Measurements from ENCODE around the gene NEGR1.

NEGR1 gene

GRCh38 chr1:71655604-71656003 lies 626.7 kb downstream of the NEGR1 start:
- in situ Hi-C loops (cut with HindIII; ENCODE audit: low sequenced_read_pairs) = no loop called here

GRCh38 chr1:71653952-71654351 lies 628.4 kb downstream of the NEGR1 start:
- no peak overlapping the region for H3K4me3 ChIP-seq (ENCODE audit: low read depth, low read length)
- TF ChIP-seq CTCF (IDR thresholded peaks at IDR 0.05; ENCODE audit: low read depth, low read length, missing control alignments) = no peak
- DNase-seq (ENCODE audit: low read depth) = no peak
- in situ Hi-C loops (cut with HindIII; ENCODE audit: low sequenced_read_pairs) = no loop called here

More at GRCh38 chr1:71655604-71656003, 626.7 kb downstream of the NEGR1 start:
- no peak overlapping the region for H3K4me3 ChIP-seq (ENCODE audit: low read depth, low read length)
- no peak for DNase-seq (ENCODE audit: low read depth)
- no peak for TF ChIP-seq CTCF (IDR thresholded peaks at IDR 0.05; ENCODE audit: low read depth, low read length, missing control alignments)

GRCh38 chr1:71651214-71651613 lies 631.1 kb downstream of the NEGR1 start:
- in situ Hi-C loops (cut with HindIII; ENCODE audit: low sequenced_read_pairs) = no loop called here
- no peak overlapping the region for H3K4me3 ChIP-seq (ENCODE audit: low read depth, low read length)
- no peak for TF ChIP-seq CTCF (IDR thresholded peaks at IDR 0.05; ENCODE audit: low read depth, low read length, missing control alignments)
- no peak for DNase-seq (ENCODE audit: low read depth)

DNA sequence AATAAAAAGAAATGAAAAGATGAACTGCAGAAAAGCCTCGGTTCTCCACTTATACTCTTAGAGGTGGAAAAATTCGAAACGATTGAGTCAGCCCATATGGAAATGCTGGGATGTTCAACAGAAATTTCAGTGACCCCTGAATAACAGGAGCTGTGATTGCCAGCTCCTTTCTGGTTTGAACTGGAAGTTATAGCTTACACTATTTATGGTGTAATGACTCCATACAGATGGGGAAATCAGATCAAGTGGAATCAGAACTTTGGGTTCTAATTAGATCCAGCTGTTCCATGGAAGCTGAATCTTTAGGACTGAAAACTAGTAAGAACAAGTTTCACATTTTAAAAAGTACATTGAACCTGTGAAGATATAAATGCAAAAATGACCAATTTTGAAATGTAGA lies 632.2 kb downstream of the NEGR1 start:
- H3K4me3 ChIP-seq (ENCODE audit: low read depth, low read length) = no peak overlapping the region
- in situ Hi-C loops (cut with HindIII; ENCODE audit: low sequenced_read_pairs) = no loop called here
- no peak for TF ChIP-seq CTCF (IDR thresholded peaks at IDR 0.05; ENCODE audit: low read depth, low read length, missing control alignments)
- DNase-seq (ENCODE audit: low read depth) = no peak

DNA sequence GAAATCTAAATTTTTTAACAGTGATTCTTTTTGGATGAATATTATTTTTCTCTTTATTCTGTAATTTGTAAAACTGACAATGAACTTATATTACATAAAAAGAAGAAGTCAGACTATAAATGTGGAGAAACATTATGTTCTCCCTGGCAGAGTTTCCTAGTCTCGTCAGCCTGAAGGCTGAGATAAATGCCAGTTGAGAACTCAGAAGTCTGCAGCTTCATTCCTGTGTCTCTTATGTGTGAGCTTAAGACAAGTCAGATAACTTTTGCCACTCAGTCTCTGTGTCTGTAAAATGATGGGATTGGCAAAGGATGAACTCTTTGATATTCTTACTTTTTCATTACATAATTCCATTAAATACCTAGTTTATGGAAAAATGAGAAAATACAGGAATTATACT lies 632.7 kb downstream of the NEGR1 start:
- no peak overlapping the region for H3K4me3 ChIP-seq (ENCODE audit: low read depth, low read length)
- no peak for DNase-seq (ENCODE audit: low read depth)
- no peak for TF ChIP-seq CTCF (IDR thresholded peaks at IDR 0.05; ENCODE audit: low read depth, low read length, missing control alignments)
- in situ Hi-C loops (cut with HindIII; ENCODE audit: low sequenced_read_pairs) = no loop called here

DNA sequence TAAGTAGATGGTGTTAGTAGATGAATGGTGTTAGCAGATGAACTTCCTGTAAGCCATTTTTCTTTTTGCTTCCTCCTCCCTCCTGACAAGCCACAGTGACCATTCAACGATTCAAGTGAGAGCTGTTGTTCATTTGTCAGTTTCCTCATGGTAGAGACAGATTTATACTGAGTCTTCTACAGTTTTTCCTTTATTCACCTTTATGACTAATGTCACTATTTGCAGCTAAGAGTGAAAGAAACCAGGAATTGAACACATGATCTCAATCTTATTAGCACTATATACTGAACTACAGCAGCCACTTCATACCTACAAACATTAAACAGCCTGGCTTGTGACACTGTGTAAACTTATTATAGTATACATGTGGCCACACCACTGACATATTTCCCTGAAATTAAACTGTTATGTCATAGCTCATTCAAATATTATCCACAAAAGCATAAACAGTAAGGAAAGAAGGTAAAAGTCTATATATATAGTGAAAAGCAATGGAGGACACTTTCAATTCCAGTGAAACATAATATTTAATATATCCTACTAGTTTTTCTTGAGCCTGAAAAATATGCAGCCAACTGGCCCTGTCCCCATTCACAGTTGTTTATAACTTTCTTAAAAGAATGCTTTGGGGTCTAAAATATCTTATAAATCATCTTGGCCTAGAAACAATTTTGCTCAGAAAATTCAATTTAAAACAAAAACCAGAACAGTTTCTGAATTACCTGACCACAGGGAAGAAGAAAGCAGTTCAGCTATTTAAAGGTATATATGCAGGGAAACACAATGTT lies 634.6 kb downstream of the NEGR1 start:
- DNase-seq (ENCODE audit: low read depth) = no peak
- in situ Hi-C loops (cut with HindIII; ENCODE audit: low sequenced_read_pairs) = no loop called here
- H3K4me3 ChIP-seq (ENCODE audit: low read depth, low read length) = no peak overlapping the region
- no peak for TF ChIP-seq CTCF (IDR thresholded peaks at IDR 0.05; ENCODE audit: low read depth, low read length, missing control alignments)
